ENCODE data around the gene CLBA1.

The CLBA1 gene

GRCh38 chr14:104979758-104980610 is 5.6 kb upstream of the CLBA1 start:
- FAIRE-seq (peak; percentile 98), DNase-seq (ENCODE audit: low spot score) (peak; percentile 65)

GRCh38 chr14:104980611-104981531 is 4.7 kb upstream of the CLBA1 start:
- FAIRE-seq, result no peak
- DNase-seq (ENCODE audit: low spot score), result no peak

- no peak for FAIRE-seq
- DNase-seq (ENCODE audit: low spot score), result no peak
Observed at GRCh38 chr14:104981699-104982541, 3.7 kb upstream of the CLBA1 start.

- no peak for FAIRE-seq
- no peak for DNase-seq (ENCODE audit: low spot score)
Observed at GRCh38 chr14:104982548-104983230, 2.9 kb upstream of the CLBA1 start.

GRCh38 chr14:104983231-104983721 is 2.3 kb upstream of the CLBA1 start:
- FAIRE-seq (no peak), DNase-seq (ENCODE audit: low spot score) (no peak)

GRCh38 chr14:104984056-104984894 is 1.3 kb upstream of the CLBA1 start:
- DNase-seq (ENCODE audit: low spot score) (no peak), FAIRE-seq (no peak)

- no peak for DNase-seq (ENCODE audit: low spot score)
- FAIRE-seq, result no peak
Observed at GRCh38 chr14:104986487-104987164, 1.0 kb downstream of the CLBA1 start.

- DNase-seq (ENCODE audit: low spot score) (no peak), FAIRE-seq (no peak)
Observed at GRCh38 chr14:104989236-104989950, 3.8 kb downstream of the CLBA1 start.

GRCh38 chr14:104989951-104990303 is 4.3 kb downstream of the CLBA1 start:
- DNase-seq (ENCODE audit: low spot score) (no peak), FAIRE-seq (no peak)

- no peak for DNase-seq (ENCODE audit: low spot score)
- FAIRE-seq, result no peak
Observed at GRCh38 chr14:104991896-104992230, 6.3 kb downstream of the CLBA1 start.

GRCh38 chr14:104992501-104992900 is 6.9 kb downstream of the CLBA1 start:
- DNase-seq (ENCODE audit: low spot score), result no peak
- no peak for FAIRE-seq

GRCh38 chr14:104993306-104993705 is 7.7 kb downstream of the CLBA1 start:
- DNase-seq (ENCODE audit: low spot score) (no peak), FAIRE-seq (no peak)

GRCh38 chr14:104993808-104994591 is 8.4 kb downstream of the CLBA1 start:
- DNase-seq (ENCODE audit: low spot score), result no peak
- FAIRE-seq, result no peak

GRCh38 chr14:104994978-104995377 is 9.4 kb downstream of the CLBA1 start:
- FAIRE-seq (no peak), DNase-seq (ENCODE audit: low spot score) (no peak)

GRCh38 chr14:104996032-104996431 is 10.4 kb downstream of the CLBA1 start:
- FAIRE-seq (no peak), DNase-seq (ENCODE audit: low spot score) (no peak)

GRCh38 chr14:104996483-104996882 is 10.9 kb downstream of the CLBA1 start:
- FAIRE-seq (no peak), DNase-seq (ENCODE audit: low spot score) (no peak)

- no peak for FAIRE-seq
- no peak for DNase-seq (ENCODE audit: low spot score)
Observed at GRCh38 chr14:104998801-104999200, 13.2 kb downstream of the CLBA1 start.

- DNase-seq (ENCODE audit: low spot score) (no peak), FAIRE-seq (no peak)
Observed at GRCh38 chr14:104999361-104999760, 13.8 kb downstream of the CLBA1 start.
